NCI-H2081 (cell line): ENCODE measurements around the gene GALNTL6.

Experiments used
- DNase-seq, 2 experiments: peaks; one replicate each; lab custom pipeline; 2025; lab: John Stamatoyannopoulos, UW

Gene GALNTL6

GRCh38 chr4:172808196-172808595 is 995.0 kb downstream of the GALNTL6 start:
- no peak for DNase-seq

- no peak for DNase-seq
Observed at GRCh38 chr4:172809319-172809718, 996.1 kb downstream of the GALNTL6 start.

- DNase-seq: no peak
Observed at GRCh38 chr4:172813359-172813923, 1000.2 kb downstream of the GALNTL6 start.

GRCh38 chr4:172815499-172816164 is 1002.4 kb downstream of the GALNTL6 start:
- DNase-seq: no peak

GRCh38 chr4:172818901-172819300 is 1005.7 kb downstream of the GALNTL6 start:
- DNase-seq: no peak

GRCh38 chr4:172819353-172819752 is 1006.1 kb downstream of the GALNTL6 start:
- no peak for DNase-seq

GRCh38 chr4:172822331-172822730 is 1009.1 kb downstream of the GALNTL6 start:
- no peak for DNase-seq

GRCh38 chr4:172826346-172826745 is 1013.1 kb downstream of the GALNTL6 start:
- DNase-seq: no peak

- no peak for DNase-seq
Observed at GRCh38 chr4:172826861-172827260, 1013.7 kb downstream of the GALNTL6 start.

GRCh38 chr4:172830295-172830764 is 1017.1 kb downstream of the GALNTL6 start:
- peak; percentile 5 to 17 for DNase-seq

- DNase-seq: no peak
Observed at GRCh38 chr4:172836661-172837060, 1023.5 kb downstream of the GALNTL6 start.

GRCh38 chr4:172838111-172838510 is 1024.9 kb downstream of the GALNTL6 start:
- DNase-seq: no peak

- no peak for DNase-seq
Observed at GRCh38 chr4:172838943-172839342, 1025.7 kb downstream of the GALNTL6 start.

GRCh38 chr4:172842779-172843178 is 1029.6 kb downstream of the GALNTL6 start:
- peak in 1 of 2 experiments; percentile 14 for DNase-seq

GRCh38 chr4:172843192-172843591 is 1030.0 kb downstream of the GALNTL6 start:
- DNase-seq: no peak

- DNase-seq: no peak
Observed at GRCh38 chr4:172844556-172844955, 1031.4 kb downstream of the GALNTL6 start.

GRCh38 chr4:172845281-172845680 is 1032.1 kb downstream of the GALNTL6 start:
- DNase-seq: no peak

GRCh38 chr4:172850838-172851237 is 1037.6 kb downstream of the GALNTL6 start:
- DNase-seq: no peak

- no peak for DNase-seq
Observed at GRCh38 chr4:172851534-172851933, 1038.3 kb downstream of the GALNTL6 start.

- no peak for DNase-seq
Observed at GRCh38 chr4:172857026-172857425, 1043.8 kb downstream of the GALNTL6 start.

- no peak for DNase-seq
Observed at GRCh38 chr4:172858731-172859230, 1045.6 kb downstream of the GALNTL6 start.

GRCh38 chr4:172865103-172865502 is 1051.9 kb downstream of the GALNTL6 start:
- DNase-seq: no peak

GRCh38 chr4:172865531-172866127 is 1052.4 kb downstream of the GALNTL6 start:
- DNase-seq: peak in 1 of 2 experiments; percentile 22
